ENCODE data around the gene OR2T29.
"Not testable (repeated sequence)": the region's sequence is repeated elsewhere in the genome, so short reads cannot be mapped to it uniquely, and the experiment has no call there.

The OR2T29 gene

DNA sequence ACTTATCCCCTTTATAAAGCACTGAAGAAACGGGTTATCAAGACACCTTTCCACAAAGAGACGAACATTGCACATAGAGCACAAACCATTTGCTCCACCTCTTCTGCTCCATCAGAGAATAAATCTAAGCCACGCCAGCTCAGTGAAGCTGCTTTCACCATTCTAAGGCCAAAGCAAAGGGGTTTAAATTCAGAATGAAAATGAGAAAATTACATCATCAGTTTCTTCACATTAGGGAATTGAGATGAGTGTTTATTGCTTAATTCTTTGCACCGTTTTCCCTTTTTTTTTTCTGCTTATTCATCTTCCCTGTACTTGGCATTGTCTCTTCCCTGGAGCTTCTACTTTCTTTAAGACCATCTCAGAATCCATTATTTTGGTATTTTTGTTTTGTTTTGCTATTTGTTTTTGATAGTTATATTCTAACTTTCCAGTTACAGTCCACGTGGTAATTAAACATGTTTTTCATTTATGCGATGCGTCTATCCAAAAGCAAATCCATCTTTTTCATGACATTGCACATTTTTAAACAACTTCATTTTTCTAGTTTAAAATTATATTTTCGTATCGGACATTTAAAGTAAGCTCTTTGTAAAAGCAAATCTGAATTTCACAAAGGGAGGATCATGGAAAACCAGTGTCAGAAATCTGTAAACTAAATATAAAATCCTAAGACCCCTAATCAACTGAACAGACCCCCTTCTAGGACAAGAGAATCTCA lies 13.8 kb upstream of the OR2T29 start:
- H3K4me3 ChIP-seq (ENCODE audit: low read length in 2 of 2): no peak overlapping the region
- H3K4me1 ChIP-seq (ENCODE audit: control insufficient read depth, insufficient read depth, low read length): no peaks in the 10 kb centered on the region
- no peaks in the 10 kb centered on the region for H3K9me3 ChIP-seq (ENCODE audit: control insufficient read depth in 2 of 2, low read length in 2 of 2)

DNA sequence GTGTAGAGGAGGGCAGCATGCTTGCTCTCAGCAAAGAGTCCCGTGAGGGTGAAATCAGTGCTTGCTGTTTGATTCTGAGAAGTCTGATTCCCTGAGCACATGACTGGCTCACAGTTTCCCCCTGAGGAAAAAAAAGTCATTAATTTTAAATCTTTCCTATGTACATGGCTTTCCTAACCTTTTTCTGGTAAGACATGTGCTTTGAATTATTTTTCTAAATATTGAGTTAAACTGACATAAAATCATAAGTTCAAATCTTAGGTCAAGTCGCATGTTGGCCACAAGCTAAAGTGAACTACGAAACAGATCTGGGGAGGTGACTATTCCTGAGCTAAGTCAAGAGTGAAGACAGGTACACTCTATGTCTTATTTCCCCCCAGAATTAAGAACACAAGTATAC lies 12.1 kb upstream of the OR2T29 start, which contains the start of gene OR2T34:
Gene OR2T34, minus strand, starts transcription at position 101 of the 400 bp plus-strand sequence. Its CDS starts 0 bp downstream, at position 101.
- H3K36me3 ChIP-seq (ENCODE audit: control insufficient read depth in 2 of 2, insufficient read depth in 2 of 2, low read length in 2 of 2); H3K4me3 ChIP-seq (ENCODE audit: low read length in 2 of 2); H3K4me1 ChIP-seq (ENCODE audit: control insufficient read depth, insufficient read depth, low read length); H3K9me3 ChIP-seq (ENCODE audit: control insufficient read depth in 2 of 2, low read length in 2 of 2); H3K9ac ChIP-seq (ENCODE audit: low read length in 2 of 2); H3K27me3 ChIP-seq (ENCODE audit: control insufficient read depth in 1 of 2, insufficient read depth in 2 of 2, low read length in 2 of 2); H3K27ac ChIP-seq (ENCODE audit: low read length): not testable (repeated sequence)

More for the DNA sequence above, 13.8 kb upstream of the OR2T29 start:
- Histone ChIP-seq H3K36me3 (ENCODE audit: control insufficient read depth in 2 of 2, insufficient read depth in 2 of 2, low read length in 2 of 2) (no peaks in the 10 kb centered on the region), H3K9ac (ENCODE audit: low read length in 2 of 2) (no peak overlapping the region), H3K27ac (ENCODE audit: low read length) (no peak overlapping the region), H3K27me3 (ENCODE audit: control insufficient read depth in 1 of 2, insufficient read depth in 2 of 2, low read length in 2 of 2) (no peaks in the 10 kb centered on the region)

- not testable (repeated sequence) for H3K27me3 ChIP-seq (ENCODE audit: control insufficient read depth in 1 of 2, insufficient read depth in 2 of 2, low read length in 2 of 2); H3K27ac ChIP-seq (ENCODE audit: low read length); H3K4me1 ChIP-seq (ENCODE audit: control insufficient read depth, insufficient read depth, low read length); H3K4me3 ChIP-seq (ENCODE audit: low read length in 2 of 2); H3K9me3 ChIP-seq (ENCODE audit: control insufficient read depth in 2 of 2, low read length in 2 of 2); H3K36me3 ChIP-seq (ENCODE audit: control insufficient read depth in 2 of 2, insufficient read depth in 2 of 2, low read length in 2 of 2); H3K9ac ChIP-seq (ENCODE audit: low read length in 2 of 2)
Observed at GRCh38 chr1:248573856-248574255, 11.3 kb upstream of the OR2T29 start.

DNA sequence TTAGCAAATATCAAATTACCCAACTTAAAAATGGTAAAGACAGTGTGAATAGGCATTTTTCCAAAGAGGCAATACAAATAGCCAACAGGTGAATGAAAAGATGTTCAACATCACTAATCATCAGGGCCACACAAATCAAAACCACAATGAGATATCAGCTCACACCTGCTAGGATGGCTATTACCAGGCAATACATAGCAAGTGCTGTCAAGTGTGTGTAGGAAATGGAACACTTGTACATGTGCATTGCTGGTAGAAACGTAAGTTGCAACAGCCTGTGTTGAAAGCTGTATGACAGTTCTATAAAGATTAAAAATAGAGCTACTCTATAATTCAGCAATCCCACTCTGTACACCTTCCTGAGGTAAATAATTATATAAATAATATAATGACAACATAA lies 9.5 kb upstream of the OR2T29 start:
- not testable (repeated sequence) for H3K27ac ChIP-seq (ENCODE audit: low read length); H3K36me3 ChIP-seq (ENCODE audit: control insufficient read depth in 2 of 2, insufficient read depth in 2 of 2, low read length in 2 of 2); H3K9me3 ChIP-seq (ENCODE audit: control insufficient read depth in 2 of 2, low read length in 2 of 2); H3K4me3 ChIP-seq (ENCODE audit: low read length in 2 of 2); H3K4me1 ChIP-seq (ENCODE audit: control insufficient read depth, insufficient read depth, low read length); H3K9ac ChIP-seq (ENCODE audit: low read length in 2 of 2); H3K27me3 ChIP-seq (ENCODE audit: control insufficient read depth in 1 of 2, insufficient read depth in 2 of 2, low read length in 2 of 2)

DNA sequence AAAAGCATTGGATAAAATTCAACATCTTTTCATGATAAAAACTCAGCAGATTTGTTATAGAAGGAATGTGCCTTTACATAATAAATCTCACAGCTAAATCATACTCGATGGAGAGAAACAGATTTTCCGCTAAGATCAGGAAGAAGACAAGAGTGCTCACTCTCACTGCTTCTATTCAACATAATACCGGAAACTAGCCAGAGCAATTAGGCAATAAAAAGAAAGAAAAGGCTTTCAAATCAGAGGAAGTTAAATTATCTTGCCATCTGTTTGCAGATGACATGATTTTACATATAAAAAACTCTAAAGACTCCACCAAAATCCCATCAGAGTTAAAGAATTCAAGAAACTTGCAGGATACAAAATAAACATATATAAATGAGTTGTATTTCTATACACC lies 8.2 kb upstream of the OR2T29 start:
- not testable (repeated sequence) for H3K27ac ChIP-seq (ENCODE audit: low read length); H3K9me3 ChIP-seq (ENCODE audit: control insufficient read depth in 2 of 2, low read length in 2 of 2); H3K4me3 ChIP-seq (ENCODE audit: low read length in 2 of 2); H3K4me1 ChIP-seq (ENCODE audit: control insufficient read depth, insufficient read depth, low read length); H3K36me3 ChIP-seq (ENCODE audit: control insufficient read depth in 2 of 2, insufficient read depth in 2 of 2, low read length in 2 of 2); H3K9ac ChIP-seq (ENCODE audit: low read length in 2 of 2); H3K27me3 ChIP-seq (ENCODE audit: control insufficient read depth in 1 of 2, insufficient read depth in 2 of 2, low read length in 2 of 2)

DNA sequence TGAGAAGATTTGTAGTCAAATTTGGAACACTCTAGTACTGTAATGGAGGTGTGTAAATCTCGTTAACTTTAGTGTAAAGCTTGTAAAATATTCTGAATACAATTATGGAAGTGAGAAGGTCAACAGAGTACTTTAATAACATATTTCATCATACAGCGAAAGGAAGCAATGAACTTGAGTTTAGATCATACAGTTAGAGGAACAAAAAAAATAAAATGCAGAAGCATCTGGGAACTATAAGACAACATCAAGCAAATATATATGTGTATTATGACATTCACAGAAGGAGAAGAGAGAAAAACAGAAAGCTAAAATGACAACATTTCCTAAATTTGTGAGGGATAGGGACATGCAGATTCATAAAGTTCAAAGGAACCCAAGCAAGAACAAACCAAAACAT lies 6.5 kb upstream of the OR2T29 start:
- H3K4me1 ChIP-seq (ENCODE audit: control insufficient read depth, insufficient read depth, low read length); H3K9ac ChIP-seq (ENCODE audit: low read length in 2 of 2): not testable (repeated sequence)

GRCh38 chr1:248565530-248566373 lies 3.2 kb upstream of the OR2T29 start:
- not testable (repeated sequence) for H3K4me3 ChIP-seq (ENCODE audit: low read length in 2 of 2); H3K27ac ChIP-seq (ENCODE audit: low read length); H3K9me3 ChIP-seq (ENCODE audit: control insufficient read depth in 2 of 2, low read length in 2 of 2); H3K9ac ChIP-seq (ENCODE audit: low read length in 2 of 2); H3K4me1 ChIP-seq (ENCODE audit: control insufficient read depth, insufficient read depth, low read length); H3K27me3 ChIP-seq (ENCODE audit: control insufficient read depth in 1 of 2, insufficient read depth in 2 of 2, low read length in 2 of 2); H3K36me3 ChIP-seq (ENCODE audit: control insufficient read depth in 2 of 2, insufficient read depth in 2 of 2, low read length in 2 of 2)

More for the DNA sequence above, 6.5 kb upstream of the OR2T29 start:
- not testable (repeated sequence) for H3K36me3 ChIP-seq (ENCODE audit: control insufficient read depth in 2 of 2, insufficient read depth in 2 of 2, low read length in 2 of 2); H3K27ac ChIP-seq (ENCODE audit: low read length); H3K27me3 ChIP-seq (ENCODE audit: control insufficient read depth in 1 of 2, insufficient read depth in 2 of 2, low read length in 2 of 2); H3K4me3 ChIP-seq (ENCODE audit: low read length in 2 of 2); H3K9me3 ChIP-seq (ENCODE audit: control insufficient read depth in 2 of 2, low read length in 2 of 2)

DNA sequence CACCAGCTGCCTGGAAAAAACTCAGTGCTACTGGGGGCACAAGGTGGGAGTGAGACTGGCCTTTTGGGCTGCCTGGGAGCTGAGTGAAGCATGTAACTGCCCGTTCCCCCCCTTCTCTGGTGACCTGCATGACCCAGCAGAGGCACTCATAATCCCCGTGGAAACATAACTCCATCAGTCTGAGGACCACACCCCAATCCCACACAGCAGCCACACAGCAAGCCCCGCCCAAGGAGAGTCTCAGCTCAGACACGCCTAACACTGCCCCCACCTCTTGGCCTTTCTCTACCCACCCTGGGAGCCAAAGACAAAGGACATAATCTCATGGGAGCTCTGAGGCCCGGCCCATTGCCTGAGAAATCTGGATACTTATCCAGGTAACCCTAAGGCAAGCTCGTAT lies 11.5 kb downstream of the OR2T29 start:
- not testable (repeated sequence) for H3K36me3 ChIP-seq (ENCODE audit: control insufficient read depth in 2 of 2, insufficient read depth in 2 of 2, low read length in 2 of 2); H3K9ac ChIP-seq (ENCODE audit: low read length in 2 of 2); H3K27ac ChIP-seq (ENCODE audit: low read length); H3K4me3 ChIP-seq (ENCODE audit: low read length in 2 of 2); H3K4me1 ChIP-seq (ENCODE audit: control insufficient read depth, insufficient read depth, low read length); H3K9me3 ChIP-seq (ENCODE audit: control insufficient read depth in 2 of 2, low read length in 2 of 2); H3K27me3 ChIP-seq (ENCODE audit: control insufficient read depth in 1 of 2, insufficient read depth in 2 of 2, low read length in 2 of 2)

DNA sequence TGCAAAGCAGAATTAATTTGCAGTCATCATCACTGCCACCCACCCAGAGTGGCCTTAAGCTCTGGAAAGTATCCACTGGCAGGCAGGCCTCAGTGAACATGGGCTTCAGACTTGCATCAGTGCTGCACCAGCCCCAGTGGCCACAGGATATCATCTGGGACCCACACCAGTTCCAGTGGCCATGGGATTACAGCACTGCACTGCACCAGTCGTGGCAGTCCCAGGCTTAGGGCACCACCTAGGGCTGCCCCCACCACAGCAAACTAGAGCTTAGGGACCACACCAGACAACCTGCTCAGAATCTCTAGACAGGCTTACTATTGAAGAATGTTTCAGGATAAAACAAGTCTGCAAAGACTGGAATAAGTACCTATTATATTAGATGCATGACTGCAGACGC lies 15.2 kb downstream of the OR2T29 start:
- H3K27me3 ChIP-seq (ENCODE audit: control insufficient read depth in 1 of 2, insufficient read depth in 2 of 2, low read length in 2 of 2); H3K9me3 ChIP-seq (ENCODE audit: control insufficient read depth in 2 of 2, low read length in 2 of 2); H3K36me3 ChIP-seq (ENCODE audit: control insufficient read depth in 2 of 2, insufficient read depth in 2 of 2, low read length in 2 of 2); H3K4me3 ChIP-seq (ENCODE audit: low read length in 2 of 2); H3K27ac ChIP-seq (ENCODE audit: low read length); H3K4me1 ChIP-seq (ENCODE audit: control insufficient read depth, insufficient read depth, low read length); H3K9ac ChIP-seq (ENCODE audit: low read length in 2 of 2): not testable (repeated sequence)

- H3K9me3 ChIP-seq (ENCODE audit: control insufficient read depth in 2 of 2, low read length in 2 of 2); H3K4me3 ChIP-seq (ENCODE audit: low read length in 2 of 2); H3K27me3 ChIP-seq (ENCODE audit: control insufficient read depth in 1 of 2, insufficient read depth in 2 of 2, low read length in 2 of 2); H3K9ac ChIP-seq (ENCODE audit: low read length in 2 of 2); H3K4me1 ChIP-seq (ENCODE audit: control insufficient read depth, insufficient read depth, low read length); H3K27ac ChIP-seq (ENCODE audit: low read length); H3K36me3 ChIP-seq (ENCODE audit: control insufficient read depth in 2 of 2, insufficient read depth in 2 of 2, low read length in 2 of 2): not testable (repeated sequence)
Observed at GRCh38 chr1:248537449-248537848, 25.1 kb downstream of the OR2T29 start.

GRCh38 chr1:248521856-248522255 lies 40.7 kb downstream of the OR2T29 start:
- H3K27ac ChIP-seq (ENCODE audit: low read length): no peak overlapping the region
- H3K27me3 ChIP-seq (ENCODE audit: control insufficient read depth in 1 of 2, insufficient read depth in 2 of 2, low read length in 2 of 2): no peaks in the 10 kb centered on the region
- no peaks in the 10 kb centered on the region for H3K4me1 ChIP-seq (ENCODE audit: control insufficient read depth, insufficient read depth, low read length)
- H3K9me3 ChIP-seq (ENCODE audit: control insufficient read depth in 2 of 2, low read length in 2 of 2): peaks cover 3 to 4% of the 10 kb centered on the region in 2 donors
- no peak overlapping the region for H3K9ac ChIP-seq (ENCODE audit: low read length in 2 of 2)
- no peaks in the 10 kb centered on the region for H3K36me3 ChIP-seq (ENCODE audit: control insufficient read depth in 2 of 2, insufficient read depth in 2 of 2, low read length in 2 of 2)
- H3K4me3 ChIP-seq (ENCODE audit: low read length in 2 of 2): no peak overlapping the region

All from stomach smooth muscle (tissue), 2 donors.